Loucy (cell line): ENCODE measurements around the gene RFPL2.

Experiments
- H2AFZ ChIP-seq: fragments of 200-600 bp; sonication (generic); 2 replicates; pipeline ENCODE4 v1.6.0; 2016; ENCODE audit warnings: antibody characterized with exemption, mild to moderate bottlenecking, low read length, moderate library complexity
- H3F3A ChIP-seq: fragments of 200-600 bp; 2 replicates; pipeline ENCODE4 v1.6.0; 2016; ENCODE audit warnings: antibody characterized with exemption, low read depth, mild to moderate bottlenecking
- H3K27me3 ChIP-seq: fragments of 200-600 bp; sonication (generic); 2 replicates; pipeline ENCODE4 v1.6.1; 2014; ENCODE audit warnings: low read length, mild to moderate bottlenecking; ENCODE audit not compliant: insufficient read depth, poor library complexity, severe bottlenecking
- H3K36me3 ChIP-seq: fragments of 200-600 bp; sonication (generic); 2 replicates; pipeline ENCODE4 v1.6.1; 2016; ENCODE audit warnings: low read length; ENCODE audit not compliant: insufficient read depth
- H3K4me1 ChIP-seq: fragments of 200-600 bp; sonication (generic); 2 replicates; pipeline ENCODE4 v1.5.1; 2014; ENCODE audit warnings: low read length, mild to moderate bottlenecking; ENCODE audit not compliant: insufficient read depth, poor library complexity, severe bottlenecking
- H3K4me2 ChIP-seq: fragments of 200-600 bp; sonication (generic); 2 replicates; pipeline ENCODE4 v1.6.0; 2014; ENCODE audit warnings: antibody characterized with exemption, low read length, low read depth, mild to moderate bottlenecking; ENCODE audit not compliant: poor library complexity, severe bottlenecking
- H3K4me3 ChIP-seq: fragments of 200-600 bp; sonication (generic); 2 replicates; pipeline ENCODE4 v1.5.1; 2014; ENCODE audit warnings: low read length, mild to moderate bottlenecking, mixed read lengths; ENCODE audit not compliant: poor library complexity, severe bottlenecking
- H3K79me2 ChIP-seq: fragments of 200-600 bp; sonication (generic); 2 replicates; pipeline ENCODE4 v1.6.1; 2014; ENCODE audit warnings: low read length; ENCODE audit not compliant: insufficient read depth
- H3K9ac ChIP-seq: fragments of 200-600 bp; sonication (generic); 2 replicates; pipeline ENCODE4 v1.6.0; 2014; ENCODE audit warnings: mild to moderate bottlenecking, low read depth, low read length, moderate library complexity; ENCODE audit not compliant: poor library complexity, severe bottlenecking
- H3K9me2 ChIP-seq: fragments of 200-600 bp; sonication (generic); replicated peaks from 2 replicates; pipeline ENCODE4 v1.6.1; 2016; ENCODE audit warnings: low read depth, low read length, mixed read lengths
- H3K9me3 ChIP-seq: fragments of 200-600 bp; sonication (generic); 2 replicates; pipeline ENCODE4 v1.6.1; 2014; ENCODE audit warnings: mild to moderate bottlenecking, antibody characterized with exemption, low read length, low read depth; ENCODE audit not compliant: insufficient read depth
- H4K20me1 ChIP-seq: fragments of 200-600 bp; sonication (generic); 2 replicates; pipeline ENCODE4 v1.6.0; 2014; ENCODE audit warnings: antibody characterized with exemption, low read length, mild to moderate bottlenecking; ENCODE audit not compliant: insufficient read depth, poor library complexity, severe bottlenecking
- EZH2phosphoT487 ChIP-seq: fragments of 200-600 bp; IDR thresholded peaks from 2 replicates; pipeline ENCODE4 v1.6.1; 2018; ENCODE audit warnings: antibody characterized with exemption, mild to moderate bottlenecking, moderate library complexity, borderline replicate concordance
- TF ChIP-seq, protein P1 (sequence below): fragments of 200-600 bp; sonication (generic); conservative IDR thresholded peaks from 2 replicates; pipeline ENCODE4 v1.5.1; 2014; ENCODE audit warnings: mild to moderate bottlenecking, antibody characterized with exemption, low read length

Gene RFPL2

DNA sequence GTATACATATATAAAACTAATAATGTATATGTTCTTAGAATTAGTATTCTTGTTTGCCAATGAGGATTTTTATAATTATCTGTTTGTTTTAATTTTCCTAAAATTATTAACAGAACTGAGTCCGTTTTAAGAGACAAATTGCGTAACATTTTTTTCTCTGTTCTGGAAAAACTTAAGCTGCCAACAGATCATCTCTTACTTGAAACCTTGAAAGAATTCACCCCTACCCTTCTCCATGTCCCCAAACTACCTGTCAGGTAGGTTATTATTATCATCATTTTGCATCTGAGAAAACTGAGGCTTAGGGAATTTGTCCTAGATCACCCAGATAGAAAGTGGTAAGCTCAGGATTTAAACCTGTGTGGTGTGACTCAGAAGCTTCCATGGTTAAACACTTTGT lies 35.6 kb upstream of the RFPL2 start:
- no peaks in the 10 kb centered on the region for H3K4me1 ChIP-seq
- no peaks in the 10 kb centered on the region for H3K79me2 ChIP-seq
- H3F3A ChIP-seq, result no peaks in the 10 kb centered on the region
- no peak for TF ChIP-seq EZH2phosphoT487
- TF ChIP-seq, protein P1, sequence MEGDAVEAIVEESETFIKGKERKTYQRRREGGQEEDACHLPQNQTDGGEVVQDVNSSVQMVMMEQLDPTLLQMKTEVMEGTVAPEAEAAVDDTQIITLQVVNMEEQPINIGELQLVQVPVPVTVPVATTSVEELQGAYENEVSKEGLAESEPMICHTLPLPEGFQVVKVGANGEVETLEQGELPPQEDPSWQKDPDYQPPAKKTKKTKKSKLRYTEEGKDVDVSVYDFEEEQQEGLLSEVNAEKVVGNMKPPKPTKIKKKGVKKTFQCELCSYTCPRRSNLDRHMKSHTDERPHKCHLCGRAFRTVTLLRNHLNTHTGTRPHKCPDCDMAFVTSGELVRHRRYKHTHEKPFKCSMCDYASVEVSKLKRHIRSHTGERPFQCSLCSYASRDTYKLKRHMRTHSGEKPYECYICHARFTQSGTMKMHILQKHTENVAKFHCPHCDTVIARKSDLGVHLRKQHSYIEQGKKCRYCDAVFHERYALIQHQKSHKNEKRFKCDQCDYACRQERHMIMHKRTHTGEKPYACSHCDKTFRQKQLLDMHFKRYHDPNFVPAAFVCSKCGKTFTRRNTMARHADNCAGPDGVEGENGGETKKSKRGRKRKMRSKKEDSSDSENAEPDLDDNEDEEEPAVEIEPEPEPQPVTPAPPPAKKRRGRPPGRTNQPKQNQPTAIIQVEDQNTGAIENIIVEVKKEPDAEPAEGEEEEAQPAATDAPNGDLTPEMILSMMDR, result no peak
- H2AFZ ChIP-seq, result no peak overlapping the region
- H3K9me2 ChIP-seq, result no peaks in the 10 kb centered on the region
- no peak overlapping the region for H3K4me2 ChIP-seq
- H3K4me3 ChIP-seq, result no peak overlapping the region
- no peaks in the 10 kb centered on the region for H3K36me3 ChIP-seq
- H3K9me3 ChIP-seq, result no peaks in the 10 kb centered on the region
- no peaks in the 10 kb centered on the region for H4K20me1 ChIP-seq
- no peak overlapping the region for H3K9ac ChIP-seq
- no peaks in the 10 kb centered on the region for H3K27me3 ChIP-seq

DNA sequence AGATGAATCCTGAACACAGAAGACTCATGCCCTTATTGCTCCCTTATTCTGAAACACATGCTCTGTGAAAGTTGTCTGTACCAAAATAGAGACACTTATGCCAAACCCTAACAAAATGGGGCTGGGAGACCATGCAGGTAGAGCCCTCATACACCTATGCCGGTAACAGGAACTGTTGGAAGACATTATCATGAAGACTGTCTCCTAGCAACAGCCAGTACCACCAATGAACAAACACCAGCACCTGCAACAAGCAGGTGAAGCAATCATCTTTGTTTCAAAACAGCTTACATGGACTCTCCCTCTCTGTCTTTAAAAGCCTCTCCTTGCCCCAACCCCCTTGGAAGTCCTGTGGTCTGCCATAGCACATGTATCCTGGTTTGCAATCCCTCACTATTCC lies 33.0 kb upstream of the RFPL2 start:
- Histone ChIP-seq H3F3A (no peaks in the 10 kb centered on the region), H3K9ac (no peak overlapping the region), H3K9me3 (no peaks in the 10 kb centered on the region), H3K36me3 (no peaks in the 10 kb centered on the region), H4K20me1 (no peaks in the 10 kb centered on the region), H3K9me2 (no peaks in the 10 kb centered on the region), H3K4me1 (no peaks in the 10 kb centered on the region), H3K4me3 (no peak overlapping the region), H3K27me3 (no peaks in the 10 kb centered on the region), H3K79me2 (no peaks in the 10 kb centered on the region), H3K4me2 (no peak overlapping the region), H2AFZ (no peak overlapping the region)
- TF ChIP-seq, protein P1, result no peak
- TF ChIP-seq EZH2phosphoT487, result no peak

DNA sequence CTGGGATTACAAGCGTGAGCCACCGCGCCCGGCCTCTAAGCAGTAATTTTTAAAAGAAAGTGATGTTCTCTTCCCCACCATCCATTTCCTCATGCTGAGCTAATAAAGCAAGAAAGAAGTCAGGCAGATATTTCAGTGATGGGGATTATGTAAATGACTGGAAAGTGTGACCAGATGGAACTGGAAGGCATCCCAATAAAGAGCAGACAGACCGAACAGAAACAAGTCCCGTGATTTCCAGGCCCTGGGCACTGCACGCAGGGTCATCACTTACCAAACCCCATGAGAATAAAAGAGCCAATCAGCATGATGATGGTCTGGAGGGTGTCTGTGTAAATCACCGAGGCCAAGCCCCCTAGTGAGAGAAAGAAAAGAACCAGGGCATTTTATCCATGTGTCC lies 32.1 kb upstream of the RFPL2 start:
- no peak overlapping the region for H3K4me2 ChIP-seq
- H2AFZ ChIP-seq, result no peak overlapping the region
- H3K9me3 ChIP-seq, result no peaks in the 10 kb centered on the region
- no peaks in the 10 kb centered on the region for H3K79me2 ChIP-seq
- H4K20me1 ChIP-seq, result no peaks in the 10 kb centered on the region
- H3K9me2 ChIP-seq, result no peaks in the 10 kb centered on the region
- TF ChIP-seq EZH2phosphoT487, result no peak
- TF ChIP-seq, protein P1, result no peak
- H3K9ac ChIP-seq, result no peak overlapping the region
- H3K36me3 ChIP-seq, result no peaks in the 10 kb centered on the region
- H3K4me3 ChIP-seq, result no peak overlapping the region
- H3K27me3 ChIP-seq, result no peaks in the 10 kb centered on the region
- H3F3A ChIP-seq, result no peaks in the 10 kb centered on the region
- H3K4me1 ChIP-seq, result no peaks in the 10 kb centered on the region
